GM19467 (cell line): Measurements from ENCODE around the gene PRDM1.
A peak's percentile ranks its signal among the peaks of the same experiment; 100 is the strongest.
"Not testable (repeated sequence)": the region's sequence is repeated elsewhere in the genome, so short reads cannot be mapped to it uniquely, and the experiment has no call there.

Source experiments
- ATAC-seq: cut with Tn5 transposase; IDR thresholded peaks from one replicate; pipeline ENCODE4 v1.9.1; 2021; ENCODE audit warnings: mild to moderate bottlenecking, moderate library complexity; ENCODE audit not compliant: unreplicated experiment

PRDM1 gene

GRCh38 chr6:106134906-106135634, 48.9 kb downstream of the PRDM1 start:
- no peak for ATAC-seq

- no peak for ATAC-seq
Measured at GRCh38 chr6:106135911-106136571, 49.9 kb downstream of the PRDM1 start.

GRCh38 chr6:106136845-106137244, 50.7 kb downstream of the PRDM1 start:
- ATAC-seq, result no peak

GRCh38 chr6:106138151-106138550, 52.0 kb downstream of the PRDM1 start:
- ATAC-seq, result no peak

GRCh38 chr6:106141441-106142237, 55.5 kb downstream of the PRDM1 start:
- ATAC-seq, result peak; percentile 76

- ATAC-seq, result no peak
Measured at GRCh38 chr6:106142876-106143431, 56.8 kb downstream of the PRDM1 start.

- no peak for ATAC-seq
Measured at GRCh38 chr6:106143665-106144064, 57.5 kb downstream of the PRDM1 start.

- no peak for ATAC-seq
Measured at GRCh38 chr6:106145144-106145543, 59.0 kb downstream of the PRDM1 start.

GRCh38 chr6:106145741-106146227, 59.6 kb downstream of the PRDM1 start:
- peak; percentile 31 for ATAC-seq

GRCh38 chr6:106146852-106147351, 60.8 kb downstream of the PRDM1 start:
- no peak for ATAC-seq

GRCh38 chr6:106147476-106147875, 61.3 kb downstream of the PRDM1 start:
- no peak for ATAC-seq

- no peak for ATAC-seq
Measured at GRCh38 chr6:106149472-106150069, 63.4 kb downstream of the PRDM1 start.

- ATAC-seq, result not testable (repeated sequence)
Measured at GRCh38 chr6:106152476-106152875, 66.3 kb downstream of the PRDM1 start.

GRCh38 chr6:106152952-106153351, 66.8 kb downstream of the PRDM1 start:
- no peak for ATAC-seq

- ATAC-seq, result no peak
Measured at GRCh38 chr6:106154326-106154725, 68.2 kb downstream of the PRDM1 start.

GRCh38 chr6:106155219-106155830, 69.2 kb downstream of the PRDM1 start:
- no peak for ATAC-seq

GRCh38 chr6:106156413-106156812, 70.3 kb downstream of the PRDM1 start:
- no peak for ATAC-seq

- ATAC-seq, result no peak
Measured at GRCh38 chr6:106156863-106157262, 70.7 kb downstream of the PRDM1 start.

- no peak for ATAC-seq
Measured at GRCh38 chr6:106158816-106159215, 72.7 kb downstream of the PRDM1 start.
